ENCODE results near the gene TRAK1.

DNA sequence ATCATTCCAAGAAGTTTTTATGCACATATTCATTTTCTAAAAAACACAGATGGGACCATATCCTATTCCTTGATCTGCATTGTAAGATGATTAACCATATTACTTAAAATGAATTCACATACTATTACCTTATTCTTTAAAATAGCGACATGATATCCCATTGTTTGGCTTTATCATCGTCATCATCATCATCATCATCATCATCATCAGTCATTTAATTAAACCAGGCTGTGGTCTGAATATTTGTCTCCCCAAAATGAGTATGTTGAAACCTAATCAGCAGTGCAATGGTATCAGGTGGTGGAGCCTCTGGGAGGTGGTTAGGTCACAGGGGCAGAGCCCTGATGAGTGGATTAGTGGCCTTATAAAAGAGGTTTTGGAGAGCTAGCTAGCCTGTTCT, 4.4 kb downstream of the TRAK1 start:
- no peak for TF ChIP-seq CTCF (conservative IDR thresholded peaks at IDR 0.05; ENCODE audit: low read length)
- TF ChIP-seq EZH2phosphoT487 (IDR thresholded peaks at IDR 0.05; ENCODE audit: borderline replicate concordance): no peak
